ENCODE measurements around the gene CCL2.

DNA sequence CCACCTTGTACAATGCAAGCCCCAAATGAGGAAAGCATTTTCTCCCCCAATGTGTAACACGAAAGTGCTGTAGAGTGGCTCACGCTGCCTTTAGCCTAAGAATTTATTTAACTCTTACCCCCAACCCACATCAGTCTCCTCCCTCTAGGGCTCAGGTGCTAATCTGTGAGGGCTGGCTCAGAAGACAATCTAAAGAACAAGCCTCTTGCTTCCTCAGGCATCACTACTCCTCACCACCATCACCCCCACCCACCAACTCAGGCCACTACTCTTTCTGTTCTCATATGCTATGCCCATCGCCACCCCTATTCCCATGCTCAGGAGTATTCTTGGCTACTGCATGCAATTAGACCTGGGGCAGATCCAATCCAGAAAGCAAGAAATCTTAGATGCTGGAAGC lies 3.9 kb upstream of the CCL2 start:
- no peak for TF ChIP-seq TAF1 (IDR thresholded peaks at IDR 0.05; ENCODE audit: borderline replicate concordance, insufficient read depth, low read length)
- TF ChIP-seq, protein P1, sequence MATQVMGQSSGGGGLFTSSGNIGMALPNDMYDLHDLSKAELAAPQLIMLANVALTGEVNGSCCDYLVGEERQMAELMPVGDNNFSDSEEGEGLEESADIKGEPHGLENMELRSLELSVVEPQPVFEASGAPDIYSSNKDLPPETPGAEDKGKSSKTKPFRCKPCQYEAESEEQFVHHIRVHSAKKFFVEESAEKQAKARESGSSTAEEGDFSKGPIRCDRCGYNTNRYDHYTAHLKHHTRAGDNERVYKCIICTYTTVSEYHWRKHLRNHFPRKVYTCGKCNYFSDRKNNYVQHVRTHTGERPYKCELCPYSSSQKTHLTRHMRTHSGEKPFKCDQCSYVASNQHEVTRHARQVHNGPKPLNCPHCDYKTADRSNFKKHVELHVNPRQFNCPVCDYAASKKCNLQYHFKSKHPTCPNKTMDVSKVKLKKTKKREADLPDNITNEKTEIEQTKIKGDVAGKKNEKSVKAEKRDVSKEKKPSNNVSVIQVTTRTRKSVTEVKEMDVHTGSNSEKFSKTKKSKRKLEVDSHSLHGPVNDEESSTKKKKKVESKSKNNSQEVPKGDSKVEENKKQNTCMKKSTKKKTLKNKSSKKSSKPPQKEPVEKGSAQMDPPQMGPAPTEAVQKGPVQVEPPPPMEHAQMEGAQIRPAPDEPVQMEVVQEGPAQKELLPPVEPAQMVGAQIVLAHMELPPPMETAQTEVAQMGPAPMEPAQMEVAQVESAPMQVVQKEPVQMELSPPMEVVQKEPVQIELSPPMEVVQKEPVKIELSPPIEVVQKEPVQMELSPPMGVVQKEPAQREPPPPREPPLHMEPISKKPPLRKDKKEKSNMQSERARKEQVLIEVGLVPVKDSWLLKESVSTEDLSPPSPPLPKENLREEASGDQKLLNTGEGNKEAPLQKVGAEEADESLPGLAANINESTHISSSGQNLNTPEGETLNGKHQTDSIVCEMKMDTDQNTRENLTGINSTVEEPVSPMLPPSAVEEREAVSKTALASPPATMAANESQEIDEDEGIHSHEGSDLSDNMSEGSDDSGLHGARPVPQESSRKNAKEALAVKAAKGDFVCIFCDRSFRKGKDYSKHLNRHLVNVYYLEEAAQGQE (IDR thresholded peaks at IDR 0.05; ENCODE audit: insufficient read depth in 1 of 2, low read depth in 2 of 2, low read length in 2 of 2) = no peak
- no peak for TF ChIP-seq POLR2AphosphoS5 (IDR thresholded peaks at IDR 0.05; ENCODE audit: low read depth, low read length)
